ENCODE data around the gene FBXO4.

- TF ChIP-seq PATZ1 (CRISPR knock-in tag; IDR thresholded peaks at IDR 0.05; ENCODE audit: borderline replicate concordance) (no peak), ZFP30 (CRISPR knock-in tag; IDR thresholded peaks at IDR 0.05) (no peak), ARNTL (CRISPR knock-in tag; IDR thresholded peaks at IDR 0.05; ENCODE audit: borderline replicate concordance, low read depth) (no peak), OSR1 (CRISPR knock-in tag; IDR thresholded peaks at IDR 0.05) (no peak), CREB5 (CRISPR knock-in tag; IDR thresholded peaks at IDR 0.05; ENCODE audit: low read depth) (no peak), RARB (CRISPR knock-in tag; IDR thresholded peaks at IDR 0.05) (no peak), ZNF8 (CRISPR knock-in tag; IDR thresholded peaks at IDR 0.05) (no peak), POU6F1 (CRISPR knock-in tag; IDR thresholded peaks at IDR 0.05; ENCODE audit: borderline replicate concordance, low read depth) (no peak), ZNF70 (CRISPR knock-in tag; IDR thresholded peaks at IDR 0.05) (no peak)
Measured at GRCh38 chr5:41882765-41883164, 42.3 kb upstream of the FBXO4 start.
